GM18526 (cell line): ENCODE results near the gene FAM227A.

ENCODE experiments used
- POLR2A ChIP-seq: IDR thresholded peaks from 3 replicates; pipeline ENCODE4 v1.6.1; 2011; ENCODE audit not compliant: insufficient read length; ENCODE audit errors: extremely low read depth

FAM227A gene

GRCh38 chr22:38578505-38578904, 77.7 kb downstream of the FAM227A start:
- no peak for TF ChIP-seq POLR2A

- TF ChIP-seq POLR2A = no peak
These were observed 84.1 kb downstream of the FAM227A start for GRCh38 chr22:38572065-38572464.

GRCh38 chr22:38570779-38571364, 85.3 kb downstream of the FAM227A start:
- TF ChIP-seq POLR2A = no peak

- peak; percentile 46 for TF ChIP-seq POLR2A
These were observed 86.0 kb downstream of the FAM227A start, which contains the start of gene DMC1 for GRCh38 chr22:38569972-38570778. DMC1 (minus strand) TSS chr22:38570183; CDS start chr22:38568256, 1,927 bp downstream.

- TF ChIP-seq POLR2A = no peak
These were observed 86.8 kb downstream of the FAM227A start for GRCh38 chr22:38569181-38569971.

- no peak for TF ChIP-seq POLR2A
These were observed 88.5 kb downstream of the FAM227A start for GRCh38 chr22:38567531-38568285.

- no peak for TF ChIP-seq POLR2A
These were observed 89.3 kb downstream of the FAM227A start for GRCh38 chr22:38566726-38567504.

GRCh38 chr22:38565441-38565840, 90.8 kb downstream of the FAM227A start:
- TF ChIP-seq POLR2A = no peak

GRCh38 chr22:38564669-38565068, 91.5 kb downstream of the FAM227A start:
- no peak for TF ChIP-seq POLR2A

GRCh38 chr22:38554281-38554680, 101.9 kb downstream of the FAM227A start:
- no peak for TF ChIP-seq POLR2A

- no peak for TF ChIP-seq POLR2A
These were observed 106.9 kb downstream of the FAM227A start for GRCh38 chr22:38549101-38549894.

GRCh38 chr22:38540701-38541100, 115.5 kb downstream of the FAM227A start:
- no peak for TF ChIP-seq POLR2A

GRCh38 chr22:38531251-38531938, 124.8 kb downstream of the FAM227A start:
- no peak for TF ChIP-seq POLR2A
